Fibroblast of upper back skin (primary cell): Measurements from ENCODE around the gene SMYD3.

Experiments used
- DNase-seq: peaks from one replicate; pipeline ENCODE4 v3.0.0-alpha.2; 2013

The SMYD3 gene

DNA sequence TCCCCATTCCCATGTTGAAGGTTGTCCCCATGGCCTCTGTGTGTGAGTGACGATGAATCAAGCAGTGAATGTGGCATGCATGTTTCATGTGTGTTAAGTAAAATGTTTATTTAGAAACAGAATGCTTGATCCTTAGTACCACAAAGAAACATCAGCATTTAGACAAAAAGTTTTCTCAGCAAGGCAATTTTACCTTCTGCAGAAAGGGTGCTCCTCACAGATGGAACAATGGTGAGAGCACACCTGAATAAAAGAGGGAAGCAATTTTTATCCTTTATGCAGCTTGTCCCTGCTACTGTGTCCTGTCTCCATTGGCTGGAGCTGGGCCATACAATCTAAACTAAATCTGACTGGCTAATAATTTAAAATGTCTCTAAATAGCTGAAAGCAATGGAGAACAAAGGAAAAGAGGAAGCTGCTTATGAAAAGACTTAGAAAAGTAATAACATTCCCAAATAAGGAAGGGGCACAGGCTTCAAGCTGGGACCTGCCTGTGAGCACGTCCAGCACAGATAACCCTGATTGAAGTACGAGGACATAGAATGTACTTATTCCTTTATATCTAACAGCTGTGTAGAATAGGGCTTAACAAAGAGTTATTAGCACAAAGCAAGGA is 8.4 kb upstream of the SMYD3 start:
- DNase-seq = no peak

DNA sequence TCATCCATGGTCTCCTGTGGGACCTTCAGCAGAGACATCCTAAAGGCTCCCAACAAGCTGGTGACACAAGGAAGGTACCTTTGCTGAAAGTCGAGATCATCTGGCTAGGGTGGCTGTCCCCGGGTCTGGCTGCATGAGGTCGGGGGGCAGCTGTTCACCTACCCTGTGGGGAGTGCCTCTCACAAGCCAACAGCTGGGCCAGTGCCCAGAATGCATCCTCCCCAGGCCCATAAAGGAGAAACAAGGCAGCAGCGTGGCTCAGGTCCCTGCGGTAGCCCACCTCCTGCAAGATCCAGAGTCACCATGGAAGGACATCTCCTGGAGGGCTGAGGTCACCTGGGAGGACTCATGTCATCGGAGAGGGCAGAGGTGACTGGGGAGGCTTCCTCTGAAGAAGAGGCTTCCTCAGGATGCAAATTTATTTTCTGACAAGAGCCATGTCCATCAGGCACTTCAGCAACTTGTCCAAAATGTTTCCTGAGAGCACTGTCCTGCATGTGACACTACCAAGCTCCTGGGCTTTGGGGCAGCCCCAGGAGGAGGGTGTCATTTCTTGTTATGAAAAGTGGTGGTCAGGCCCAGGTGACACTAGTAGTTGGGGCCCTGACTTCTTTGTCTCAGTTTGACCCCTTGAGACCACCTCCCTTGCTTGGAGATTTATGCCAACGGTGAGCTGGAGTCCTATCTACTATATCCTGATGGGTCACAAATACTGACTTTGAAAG is 6.7 kb upstream of the SMYD3 start:
- no peak for DNase-seq

DNA sequence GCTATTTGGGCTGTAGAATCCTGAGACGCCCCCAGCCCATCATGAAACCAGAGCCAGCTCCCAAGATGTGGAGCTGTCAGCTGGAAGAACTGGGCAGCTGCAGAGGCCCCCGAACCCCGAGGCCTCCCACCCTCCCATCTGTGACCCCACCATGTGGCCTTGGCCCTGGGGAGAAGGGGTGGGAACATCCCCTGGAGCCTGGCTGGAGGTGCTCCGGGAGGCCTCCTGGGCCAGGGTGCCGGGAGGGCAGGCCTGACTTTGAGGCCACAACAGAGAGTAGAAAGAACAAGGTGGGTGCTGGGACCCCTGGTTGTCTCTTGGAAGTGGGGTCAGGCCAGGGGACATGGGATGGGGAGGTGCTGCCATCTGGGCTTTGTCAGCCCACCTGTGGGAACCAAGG is 6.0 kb upstream of the SMYD3 start:
- no peak for DNase-seq

DNA sequence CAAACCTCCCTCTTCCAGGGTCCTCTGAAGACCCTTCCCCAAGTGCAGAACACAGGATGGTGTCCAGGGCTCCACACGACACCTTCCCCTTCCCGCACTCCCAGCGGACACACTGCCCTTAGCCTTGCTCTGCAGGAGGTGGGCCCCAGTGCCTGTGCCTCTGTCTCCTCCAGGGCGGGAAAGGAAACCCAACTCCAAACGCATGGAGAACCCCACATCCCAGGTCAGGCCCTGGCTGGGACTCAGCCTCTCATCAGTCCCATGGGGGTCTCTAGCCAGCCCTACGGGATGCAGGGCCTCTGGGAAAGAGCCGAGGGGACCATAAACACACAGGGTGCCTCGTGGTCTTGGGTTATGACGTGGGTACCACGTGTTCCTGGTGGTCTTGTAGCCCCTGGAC is 5.6 kb upstream of the SMYD3 start:
- no peak for DNase-seq

DNA sequence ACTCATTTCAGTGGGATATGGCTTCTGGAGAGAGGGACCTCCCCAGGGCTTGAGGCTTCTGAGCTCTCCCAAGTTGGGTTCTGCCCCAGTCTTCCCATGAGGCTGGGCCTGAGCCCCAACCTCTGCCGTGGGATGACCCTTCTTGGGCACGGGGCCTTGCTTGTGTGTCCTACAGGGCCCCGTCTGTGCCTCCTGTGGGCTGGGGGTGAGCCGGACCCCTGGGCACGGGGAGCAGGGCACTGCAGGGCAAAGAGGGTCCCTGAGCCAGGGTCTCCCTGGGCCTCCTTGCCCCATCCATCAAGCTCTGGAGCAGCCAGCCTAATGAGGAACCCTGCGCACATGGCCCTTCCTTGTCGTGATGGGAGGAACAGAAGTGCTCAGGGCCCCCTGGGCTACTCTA is 5.2 kb upstream of the SMYD3 start:
- no peak for DNase-seq

DNA sequence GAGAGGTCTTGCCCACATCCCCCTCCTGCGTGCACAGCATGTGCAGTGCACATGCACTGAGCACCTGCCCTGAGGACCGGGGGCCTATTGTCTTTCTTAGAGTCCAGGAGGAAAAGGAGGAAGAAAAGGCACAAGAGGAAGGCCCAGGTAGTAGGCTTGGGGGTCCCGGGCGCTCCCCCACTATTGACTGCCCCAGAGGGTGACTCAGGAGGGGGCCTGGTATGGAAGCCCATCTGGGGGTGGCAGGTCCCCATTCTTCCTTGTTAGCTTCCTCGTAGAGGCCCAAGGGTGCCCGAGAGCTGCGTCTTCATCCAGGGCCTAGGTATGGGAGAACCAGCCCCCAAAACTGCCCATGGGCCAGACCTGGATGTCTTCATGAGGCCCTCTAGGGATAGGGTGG is 4.1 kb upstream of the SMYD3 start:
- no peak for DNase-seq

DNA sequence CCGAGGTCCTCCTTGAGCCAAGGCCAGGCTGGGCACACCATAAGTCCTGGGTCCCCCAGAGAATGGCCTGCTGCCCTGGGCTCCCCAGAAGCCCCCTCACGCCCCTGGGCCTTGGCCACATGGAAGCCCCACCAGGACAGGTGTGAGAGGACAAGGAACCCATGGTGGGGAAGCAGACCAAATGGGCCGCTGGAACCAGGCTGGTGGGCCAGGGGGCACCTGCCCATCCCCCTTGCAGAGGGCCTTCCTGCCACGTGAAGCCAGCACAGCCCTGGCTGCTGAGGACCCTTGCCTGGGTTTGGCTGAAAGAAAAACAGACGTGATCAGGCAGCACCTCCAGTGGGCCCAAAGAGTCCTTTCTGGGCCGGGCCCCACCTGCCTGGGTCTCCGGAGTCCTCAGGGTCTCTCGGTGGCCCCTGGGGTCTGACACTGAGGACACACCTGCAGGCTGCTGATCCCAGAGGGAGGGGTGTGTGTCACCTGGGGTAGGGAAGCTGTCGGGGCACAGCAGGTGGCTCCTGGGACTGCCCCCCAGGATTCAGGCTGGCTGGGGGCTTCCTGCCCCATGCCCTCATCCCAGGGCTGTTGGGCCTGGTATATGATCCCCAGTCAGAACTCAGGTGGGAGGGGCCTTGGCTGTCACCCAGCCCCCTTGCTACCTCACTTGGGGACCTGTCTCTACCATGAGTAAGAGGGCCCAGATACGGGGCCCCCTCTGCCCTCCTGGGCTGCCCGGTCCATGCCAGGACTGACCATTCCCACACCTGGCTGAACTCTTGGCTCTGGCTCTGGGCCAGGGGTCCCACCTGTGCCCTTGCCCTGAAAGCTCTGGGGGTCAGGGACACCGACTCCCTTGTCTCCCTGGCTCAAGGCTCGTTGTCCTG is 3.3 kb upstream of the SMYD3 start:
- DNase-seq = no peak

DNA sequence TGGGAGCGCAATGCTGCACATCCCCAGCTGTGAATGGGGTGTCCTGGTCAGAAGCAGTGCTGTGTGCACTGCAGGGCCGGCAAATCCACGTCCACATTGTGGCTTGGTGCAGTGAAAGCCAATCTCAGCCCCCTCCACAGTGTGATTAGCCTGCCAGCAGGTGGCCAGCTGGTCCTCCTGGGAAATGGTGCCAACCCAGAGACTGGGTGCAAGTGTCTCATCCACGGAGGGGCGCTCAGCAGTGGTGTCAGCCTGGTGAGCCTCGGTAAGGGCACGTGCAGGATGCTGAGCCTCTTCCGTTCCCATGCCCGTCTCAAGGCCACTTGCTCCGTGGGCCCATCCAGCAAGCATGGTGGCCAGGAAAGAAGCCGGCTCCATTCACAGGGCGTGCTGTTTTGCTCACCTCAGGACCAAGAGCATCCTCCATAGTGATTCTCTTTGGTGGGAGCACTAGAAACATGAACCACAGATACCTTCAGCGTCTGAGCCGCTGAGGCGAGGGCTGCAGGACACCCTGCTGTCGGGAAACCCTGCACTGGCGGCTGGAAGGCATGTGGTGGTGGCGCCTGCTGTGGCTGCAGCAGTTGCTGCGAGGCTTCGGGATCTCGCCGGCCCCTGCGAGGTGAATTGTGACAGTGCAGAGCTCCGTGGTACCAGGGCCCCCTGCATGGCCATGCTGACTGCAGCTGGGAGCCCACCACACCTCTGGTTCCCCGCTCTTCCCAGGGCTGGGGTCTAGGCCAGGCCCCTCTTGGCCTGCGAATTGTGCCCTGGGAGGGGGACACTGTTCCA is 2.0 kb upstream of the SMYD3 start:
- DNase-seq = no peak

DNA sequence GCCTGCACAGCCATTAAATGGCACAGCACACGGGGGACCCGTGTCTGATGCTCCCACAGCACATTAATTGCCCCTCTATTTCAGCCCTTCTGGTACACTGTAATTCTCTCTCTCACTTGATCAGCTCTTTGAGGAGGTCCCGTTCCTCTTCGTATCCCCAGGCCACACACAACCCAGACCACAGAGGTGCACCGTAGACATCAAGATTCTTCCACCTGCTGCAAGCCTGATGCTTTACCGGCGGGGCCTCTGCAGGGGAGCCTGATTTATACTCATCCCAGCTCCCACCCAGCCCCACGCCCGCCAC is 759 bp downstream of the SMYD3 start:
- DNase-seq = no peak

DNA sequence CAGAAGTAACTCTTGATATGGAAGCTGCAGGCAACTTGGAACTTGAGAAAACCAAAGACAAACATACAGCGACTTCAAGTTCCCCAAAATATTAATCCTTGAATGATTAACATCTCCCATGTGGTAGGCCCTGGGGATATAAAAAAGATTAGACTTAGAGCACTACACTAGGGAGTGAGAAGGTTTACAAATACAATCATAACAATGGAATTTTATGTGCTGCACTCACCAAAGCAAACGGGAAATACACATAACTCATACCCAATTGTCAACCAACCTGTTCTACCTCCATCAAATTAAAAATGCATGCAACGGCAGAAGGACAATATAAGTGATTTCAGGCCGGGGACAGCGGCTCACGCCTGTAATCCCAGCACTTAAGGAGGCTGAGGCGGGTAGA is 3.7 kb downstream of the SMYD3 start:
- DNase-seq = no peak

DNA sequence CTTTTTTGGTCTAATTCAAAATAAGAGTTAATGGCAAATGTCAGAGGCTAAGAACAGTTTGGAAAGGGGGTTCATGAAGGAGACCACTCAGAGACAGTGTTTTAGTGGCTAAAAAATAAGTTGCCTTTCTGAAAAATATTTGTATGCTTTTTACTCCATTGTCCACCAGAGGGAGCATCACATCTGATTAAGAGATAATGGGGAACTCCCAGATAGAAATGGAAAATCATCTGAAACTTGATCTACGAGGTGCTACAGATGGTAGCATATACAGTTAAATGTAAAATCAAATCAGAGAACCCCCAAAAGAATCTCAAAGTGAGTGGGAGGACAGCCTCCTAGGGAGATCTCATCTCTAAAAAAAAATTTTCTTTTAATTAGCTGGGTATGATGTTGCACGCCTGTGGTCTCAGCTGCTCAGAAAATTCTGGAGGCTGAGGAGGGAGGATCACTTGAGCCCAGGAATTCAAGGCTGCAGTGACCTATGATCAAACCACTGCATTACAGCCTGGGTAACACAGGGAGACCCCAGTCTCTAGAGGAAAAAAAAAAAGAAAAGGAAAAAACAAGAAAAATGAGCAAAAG is 9.7 kb downstream of the SMYD3 start:
- peak; percentile 74 for DNase-seq

DNA sequence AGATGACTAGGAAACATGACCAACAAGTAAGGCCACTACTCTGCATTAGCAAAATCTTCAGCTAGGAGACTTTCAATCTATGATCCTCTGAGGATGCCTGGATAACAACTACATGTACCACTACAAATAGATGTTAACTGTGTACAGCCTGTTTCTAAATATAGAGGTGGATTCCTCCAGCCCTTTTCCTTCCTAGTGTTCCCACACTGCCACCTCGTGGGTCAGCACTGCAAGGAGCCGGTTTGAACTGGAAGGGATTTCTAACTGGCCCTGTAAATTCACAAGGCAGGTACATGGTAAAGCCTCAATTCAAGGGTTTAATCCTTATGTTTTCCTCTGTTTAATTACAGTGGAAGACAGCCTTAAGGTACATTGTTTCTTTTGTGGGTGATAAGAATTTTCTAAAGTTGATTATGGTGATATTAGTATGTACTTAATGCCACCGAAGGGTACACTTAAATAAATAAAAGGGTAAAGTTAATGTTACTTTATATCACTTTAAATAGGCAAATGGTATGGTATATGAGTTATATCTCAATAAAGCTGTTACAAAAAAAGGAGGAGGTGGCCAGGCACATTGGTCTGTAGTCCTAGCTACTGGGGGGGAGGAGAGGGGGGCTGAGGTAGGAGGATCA is 14.4 kb downstream of the SMYD3 start:
- peak; percentile 78 for DNase-seq

DNA sequence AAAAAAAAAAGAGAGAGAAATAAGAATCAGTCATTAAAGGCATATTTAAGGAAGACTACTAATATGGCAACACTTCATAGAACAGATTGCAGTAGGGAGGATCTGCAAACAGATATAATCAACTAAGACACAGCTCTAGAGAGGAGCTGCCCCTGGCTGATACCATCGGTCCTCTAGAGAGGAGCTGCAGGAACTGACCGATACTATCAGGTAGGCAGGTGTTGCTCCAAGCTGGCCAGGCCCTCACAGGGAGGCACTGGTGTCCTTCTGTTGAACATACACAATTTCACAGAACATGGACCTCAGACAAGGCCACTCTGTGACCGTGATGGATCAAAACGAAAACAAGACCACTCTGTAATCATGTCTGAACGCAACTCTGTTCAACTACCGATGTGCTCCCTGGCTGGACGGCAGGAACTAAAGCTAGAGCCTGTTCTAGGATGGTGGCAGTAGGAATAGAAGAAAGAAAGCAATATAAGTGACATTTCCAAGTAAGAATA is 15.5 kb downstream of the SMYD3 start:
- DNase-seq = no peak

DNA sequence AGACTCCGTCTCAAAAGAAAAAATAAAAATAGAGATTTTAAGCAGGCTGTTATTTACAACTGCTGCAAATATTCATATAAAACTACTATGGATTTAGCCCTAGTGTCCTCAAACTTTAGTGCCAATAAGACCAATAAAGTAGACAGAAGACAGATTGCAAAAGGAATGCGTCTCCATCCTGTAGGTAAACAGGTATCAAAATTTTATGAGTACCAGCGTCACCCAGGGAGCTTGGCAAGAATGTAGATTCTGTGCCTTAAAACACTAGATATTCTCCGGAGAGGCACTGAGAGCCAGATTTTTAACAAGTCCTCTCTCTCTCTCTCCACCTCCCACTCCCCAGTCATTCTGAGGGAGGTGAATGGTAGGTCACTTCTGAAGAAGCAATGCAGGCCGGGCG is 18.4 kb downstream of the SMYD3 start:
- DNase-seq = no peak

DNA sequence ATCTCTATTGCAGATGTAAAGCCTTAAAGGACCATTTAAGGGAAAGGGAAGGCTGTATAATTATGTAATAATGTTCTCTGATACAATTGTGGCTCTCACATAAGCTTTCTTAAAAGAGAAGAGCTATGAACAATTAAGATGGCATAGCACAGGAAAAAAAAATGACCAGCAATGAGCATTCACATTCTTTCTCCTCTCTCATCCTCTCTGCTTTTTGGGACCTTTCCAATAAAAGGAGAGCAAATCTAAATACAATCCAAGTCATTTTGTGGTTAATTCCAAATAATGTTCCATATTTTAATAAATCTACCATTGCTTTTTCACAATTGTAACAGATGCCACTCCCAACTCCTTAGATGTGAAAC is 23.5 kb downstream of the SMYD3 start:
- peak; percentile 44 for DNase-seq

DNA sequence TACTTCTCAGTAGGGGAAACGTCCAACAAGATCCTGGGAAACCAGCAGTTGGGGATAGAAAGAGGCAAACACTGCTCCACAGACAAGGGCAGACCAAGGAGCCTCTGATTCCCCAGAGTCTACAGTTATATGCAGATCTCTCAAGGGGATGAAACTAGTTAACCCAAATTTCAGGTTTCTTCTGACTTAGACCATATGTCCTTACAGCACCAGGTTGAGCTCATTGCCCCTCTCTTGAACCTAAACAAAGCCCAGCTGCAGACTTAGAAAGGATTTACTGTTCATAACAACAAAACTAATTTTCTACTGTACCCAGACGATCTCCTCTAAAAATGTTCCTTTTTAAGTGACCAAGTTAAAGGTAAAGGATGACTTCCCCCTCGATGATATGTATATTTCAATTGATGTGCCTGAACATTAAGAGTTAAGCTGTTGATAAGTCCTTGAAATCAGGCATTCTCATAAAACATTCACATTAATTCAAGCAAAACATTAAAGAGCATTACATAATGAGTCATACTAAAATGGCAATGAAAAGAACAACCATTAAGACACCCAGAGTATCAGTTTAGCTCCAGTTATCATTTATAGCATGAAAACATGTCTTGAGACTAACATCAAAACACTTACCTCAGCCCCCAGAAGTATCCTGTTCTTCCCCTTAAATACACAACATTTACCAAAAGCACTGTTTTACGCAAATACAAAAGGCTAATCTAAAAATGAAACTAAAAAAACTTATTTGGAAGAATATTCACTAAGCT is 24.1 kb downstream of the SMYD3 start:
- DNase-seq = no peak

DNA sequence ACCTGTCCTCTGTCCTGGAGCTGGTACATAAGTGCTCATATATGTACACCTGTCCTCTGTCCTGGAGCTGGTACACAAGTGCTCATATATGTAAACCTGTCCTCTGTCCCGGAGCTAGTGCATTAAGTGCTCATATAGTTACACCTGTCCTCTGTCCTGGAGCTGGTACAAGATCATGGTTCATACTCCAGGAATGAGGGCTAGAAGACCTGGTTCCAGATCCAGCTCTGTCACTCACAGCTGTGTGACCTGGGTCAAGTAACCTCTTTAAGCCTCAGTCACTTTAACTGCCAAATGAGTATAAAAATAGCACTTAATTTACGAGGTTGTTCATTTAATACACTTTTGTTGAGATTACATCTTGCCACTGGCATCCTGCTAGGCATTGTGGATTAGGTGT is 28.0 kb downstream of the SMYD3 start:
- DNase-seq = no peak

DNA sequence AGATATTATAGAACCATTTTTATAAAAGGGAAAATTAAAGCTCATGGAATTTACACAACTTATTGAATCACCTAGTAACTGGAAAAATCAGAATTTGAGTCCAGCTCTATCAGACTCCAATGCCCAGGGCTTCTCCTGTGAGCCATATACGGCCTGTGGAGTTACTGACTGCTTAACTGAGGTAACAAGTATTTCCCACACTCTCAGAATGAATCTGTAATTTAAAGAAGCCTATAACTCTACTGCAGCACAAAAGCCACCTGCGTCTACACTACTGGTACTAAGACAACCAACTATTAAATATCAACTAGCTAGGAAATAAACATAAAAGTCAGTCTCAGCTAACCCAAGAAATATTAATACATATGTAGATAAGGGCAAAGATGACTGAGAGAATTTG is 29.4 kb downstream of the SMYD3 start:
- no peak for DNase-seq

DNA sequence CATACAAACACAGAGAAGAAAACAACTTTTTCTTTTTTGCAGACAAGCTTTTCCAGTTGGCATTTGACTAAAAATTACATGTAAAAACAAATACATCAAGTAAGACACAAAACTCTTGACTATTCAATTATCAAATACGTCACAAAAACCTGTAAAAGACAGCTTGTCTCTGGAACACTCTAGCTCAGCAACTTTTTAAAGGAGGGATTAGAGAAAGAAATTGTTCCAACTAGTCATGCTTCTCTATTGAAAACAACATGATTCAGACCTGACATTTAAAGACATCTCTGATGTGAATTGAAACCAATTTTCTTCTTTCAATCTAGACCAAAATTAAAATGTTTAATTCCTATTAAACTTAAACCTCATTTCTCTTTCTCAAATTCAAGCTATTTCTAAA is 30.3 kb downstream of the SMYD3 start:
- no peak for DNase-seq

DNA sequence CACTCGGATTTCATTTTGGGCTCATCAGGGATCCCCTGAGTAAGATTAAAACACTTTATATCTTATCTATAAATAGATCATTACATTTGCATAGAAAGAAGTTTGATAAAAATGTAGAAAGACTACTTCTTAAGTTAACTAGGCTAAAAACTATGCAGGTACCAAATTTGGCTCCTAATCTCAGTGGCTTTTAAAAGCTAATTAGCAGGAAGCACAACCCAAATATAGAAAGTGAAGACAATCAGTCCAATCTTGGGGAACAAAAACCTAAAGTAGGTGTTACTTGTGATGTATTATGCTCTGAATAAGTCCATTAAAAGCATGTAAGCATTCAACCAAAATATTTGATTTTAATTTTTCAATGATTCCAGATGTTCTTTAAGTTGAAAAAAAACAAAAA is 35.4 kb downstream of the SMYD3 start:
- no peak for DNase-seq

DNA sequence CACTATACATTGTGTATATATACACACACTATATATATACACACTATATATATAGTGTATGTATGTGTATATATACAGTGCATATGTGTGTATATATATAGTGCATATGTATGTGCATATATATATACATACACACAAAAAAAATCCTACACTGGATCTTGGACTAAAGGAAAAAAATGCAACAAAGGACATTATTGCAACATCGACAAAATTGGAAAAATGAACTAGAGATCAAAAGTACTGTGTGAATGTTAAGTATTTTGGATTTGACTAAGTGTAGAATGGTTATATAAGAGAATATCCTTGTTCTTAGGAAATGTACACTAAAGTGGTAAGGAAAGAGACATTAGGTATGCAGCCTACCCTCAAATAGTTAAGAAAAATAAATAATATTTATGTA is 36.5 kb downstream of the SMYD3 start:
- DNase-seq = no peak

DNA sequence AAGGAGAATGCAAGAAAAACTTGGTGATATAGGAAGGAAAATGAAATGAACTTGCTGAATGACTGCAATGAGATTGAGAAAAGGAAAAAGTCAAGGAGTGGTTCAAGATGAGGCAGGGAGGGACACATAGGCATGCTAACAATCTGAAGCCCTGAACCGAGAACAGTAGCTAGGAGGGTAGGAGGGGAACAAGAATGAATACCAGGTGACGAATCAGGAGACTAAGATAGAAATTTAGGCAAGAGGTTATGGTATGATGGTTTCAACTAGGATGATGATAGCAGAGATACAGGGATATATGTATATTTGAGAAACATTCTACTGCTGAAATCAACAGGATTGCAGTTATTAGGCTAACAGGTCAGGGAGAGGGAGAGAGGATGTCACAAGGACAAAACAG is 44.1 kb downstream of the SMYD3 start:
- no peak for DNase-seq
